C4-2B (cell line): ENCODE measurements around the gene KIAA1755.

Experiments
- H3K27ac ChIP-seq: fragments of 450-650 bp; 2 replicates; pipeline ENCODE4 v1.5.1; 2017
- CTCF ChIP-seq: fragments of 450-650 bp; conservative IDR thresholded peaks from 2 replicates; pipeline ENCODE4 v1.5.1; 2017; ENCODE audit warnings: mild to moderate bottlenecking
- ZFX ChIP-seq: fragments of 450-650 bp; IDR thresholded peaks from 2 replicates; pipeline ENCODE4 v1.6.1; 2017

KIAA1755 gene

DNA sequence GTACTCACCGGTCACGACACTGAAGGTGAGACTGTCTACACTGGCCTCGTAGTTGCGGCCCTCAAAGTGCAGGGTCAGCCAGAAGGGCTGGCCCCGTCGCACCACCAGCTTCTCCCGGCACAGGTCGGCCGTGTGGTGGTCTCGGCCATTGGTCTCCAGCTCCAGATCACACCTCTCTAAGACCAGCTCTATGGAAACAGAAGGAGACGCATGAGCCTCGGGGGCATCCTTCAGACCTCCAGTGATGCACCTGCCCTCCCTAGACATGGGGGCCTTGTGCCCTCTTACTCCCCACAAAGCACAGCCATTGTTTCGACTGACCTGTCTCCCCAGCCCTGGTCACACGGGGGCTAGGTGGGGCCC, 99.1 kb downstream of the KIAA1755 start:
- no peak for TF ChIP-seq ZFX
- TF ChIP-seq CTCF = no peak
- H3K27ac ChIP-seq = no peak overlapping the region
